Fibroblast of upper back skin (primary cell): ENCODE results near the gene LMO2.
A peak's percentile ranks its signal among the peaks of the same experiment; 100 is the strongest.

Source experiments
- DNase-seq: peaks from one replicate; pipeline ENCODE4 v3.0.0-alpha.2; 2013

The LMO2 gene

GRCh38 chr11:33913991-33914390 lies 22.1 kb upstream of the LMO2 start:
- DNase-seq, result no peak

DNA sequence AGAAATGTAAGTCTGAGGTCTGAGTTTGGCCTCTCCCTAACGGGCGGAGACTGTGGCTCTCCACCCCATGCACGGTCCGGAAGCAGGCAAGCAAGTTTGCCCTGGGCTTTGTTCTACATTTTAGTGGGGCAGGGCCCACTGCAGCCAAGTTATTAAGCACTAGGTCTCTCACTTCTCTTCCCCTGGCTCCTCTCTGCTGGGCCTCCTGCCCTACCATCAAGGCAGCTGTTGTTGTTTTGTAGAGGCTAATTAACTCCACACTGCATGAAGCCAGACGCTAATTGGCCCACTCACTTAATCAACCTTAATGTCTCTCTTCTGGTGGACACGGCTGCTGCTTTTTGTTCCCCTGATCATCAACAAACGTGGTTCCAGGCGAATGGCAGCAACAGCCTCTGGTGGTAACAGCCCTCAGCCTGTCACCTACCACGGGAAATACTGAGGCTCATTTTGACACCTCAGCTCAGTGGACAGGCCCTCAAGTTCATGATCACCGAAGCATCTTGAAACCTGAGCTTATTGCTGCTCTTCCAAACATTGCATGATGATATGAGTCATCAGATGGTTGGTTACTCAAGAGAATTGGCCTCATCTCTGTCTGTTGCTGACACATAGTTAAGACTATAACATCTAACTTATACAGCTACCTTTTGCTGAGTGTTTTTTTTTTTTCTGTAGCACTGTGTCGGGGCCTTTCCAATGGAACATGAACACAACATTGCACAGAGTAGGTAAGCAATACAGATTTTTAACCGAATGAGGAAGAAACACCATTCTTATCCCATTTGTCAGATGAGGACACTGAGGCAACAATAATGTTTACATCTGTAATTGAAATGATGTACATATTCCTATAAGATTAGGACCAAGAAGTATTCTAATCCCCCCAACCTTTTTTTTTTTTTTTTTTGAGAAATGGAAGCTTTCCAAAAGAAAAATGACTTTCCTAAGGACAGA lies 20.8 kb upstream of the LMO2 start:
- DNase-seq, result peak; percentile 91

DNA sequence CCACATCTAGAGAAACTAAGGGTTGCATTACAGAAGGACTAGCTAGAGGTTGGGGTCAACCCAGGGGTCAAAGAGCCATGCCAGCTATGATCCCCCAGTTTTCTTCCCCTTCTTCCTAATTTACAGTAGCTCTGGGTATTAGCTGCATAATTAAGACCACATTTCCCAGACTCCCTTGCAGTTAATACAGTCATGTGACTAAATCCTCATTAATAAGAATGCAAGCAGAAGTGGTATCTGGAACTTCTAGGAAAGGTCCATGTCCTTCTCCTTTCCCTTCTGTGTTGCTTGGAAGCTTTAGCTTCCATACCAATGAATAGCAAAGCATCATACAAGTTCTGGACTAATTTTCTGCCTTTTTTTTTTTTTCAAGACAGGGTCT lies 19.1 kb upstream of the LMO2 start:
- DNase-seq, result no peak

DNA sequence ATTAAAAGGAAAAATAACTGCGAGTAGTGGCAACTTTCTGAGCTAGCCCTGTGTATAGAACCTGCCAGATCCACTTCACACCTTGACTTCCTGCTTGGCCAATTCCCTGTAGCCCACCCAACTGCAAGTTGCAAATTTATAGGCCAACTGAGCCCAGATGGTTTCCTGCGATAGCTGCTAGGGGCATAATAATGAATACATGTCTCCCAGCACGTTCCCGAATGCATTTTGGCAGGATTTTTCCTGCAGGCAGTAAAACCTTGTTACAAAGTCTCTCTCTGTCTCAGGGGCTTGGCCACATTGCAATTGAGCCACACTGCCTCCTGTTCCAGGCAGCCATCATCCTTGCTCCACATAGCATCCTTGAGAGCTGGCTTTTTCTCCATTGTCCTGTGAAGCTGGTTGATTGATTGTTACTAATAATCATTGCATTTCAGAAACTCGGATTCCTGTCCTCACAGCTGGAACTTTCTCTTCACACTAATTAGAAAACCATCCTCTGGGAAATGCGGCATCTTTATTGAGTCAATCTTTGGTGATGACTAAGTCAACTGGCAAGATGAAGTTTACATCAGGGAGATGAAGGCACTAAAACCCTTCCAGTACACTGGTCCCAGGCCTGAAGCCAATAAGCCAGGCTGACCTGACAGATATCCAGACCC lies 18.6 kb upstream of the LMO2 start:
- peak; percentile 63 for DNase-seq

GRCh38 chr11:33909552-33909951 lies 17.7 kb upstream of the LMO2 start:
- no peak for DNase-seq

DNA sequence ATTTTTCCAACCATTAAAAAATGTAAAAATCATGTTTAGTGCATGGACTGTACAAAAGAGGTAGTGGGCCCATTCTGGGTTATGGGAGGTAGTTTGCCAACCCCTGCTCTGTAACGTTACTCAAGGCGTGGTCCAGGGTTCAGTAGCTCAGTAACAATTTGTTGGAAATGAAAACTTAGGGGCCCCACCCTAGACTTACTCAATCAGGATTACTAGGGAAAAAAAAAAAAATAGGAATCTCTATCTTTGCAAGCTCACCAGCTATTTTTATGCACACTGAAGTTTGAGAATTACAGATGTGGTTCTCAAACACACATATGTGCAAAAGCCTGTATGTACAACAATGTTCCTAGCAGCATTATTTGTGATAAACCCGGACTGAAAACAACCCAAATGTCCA lies 17.3 kb upstream of the LMO2 start:
- no peak for DNase-seq

- DNase-seq, result no peak
Measured at GRCh38 chr11:33907421-33907820, 15.5 kb upstream of the LMO2 start.

- DNase-seq, result no peak
Measured at GRCh38 chr11:33906484-33907186, 14.8 kb upstream of the LMO2 start.

- DNase-seq, result no peak
Measured at GRCh38 chr11:33904102-33904501, 12.2 kb upstream of the LMO2 start.

- no peak for DNase-seq
Measured at GRCh38 chr11:33900159-33900840, 8.4 kb upstream of the LMO2 start.

DNA sequence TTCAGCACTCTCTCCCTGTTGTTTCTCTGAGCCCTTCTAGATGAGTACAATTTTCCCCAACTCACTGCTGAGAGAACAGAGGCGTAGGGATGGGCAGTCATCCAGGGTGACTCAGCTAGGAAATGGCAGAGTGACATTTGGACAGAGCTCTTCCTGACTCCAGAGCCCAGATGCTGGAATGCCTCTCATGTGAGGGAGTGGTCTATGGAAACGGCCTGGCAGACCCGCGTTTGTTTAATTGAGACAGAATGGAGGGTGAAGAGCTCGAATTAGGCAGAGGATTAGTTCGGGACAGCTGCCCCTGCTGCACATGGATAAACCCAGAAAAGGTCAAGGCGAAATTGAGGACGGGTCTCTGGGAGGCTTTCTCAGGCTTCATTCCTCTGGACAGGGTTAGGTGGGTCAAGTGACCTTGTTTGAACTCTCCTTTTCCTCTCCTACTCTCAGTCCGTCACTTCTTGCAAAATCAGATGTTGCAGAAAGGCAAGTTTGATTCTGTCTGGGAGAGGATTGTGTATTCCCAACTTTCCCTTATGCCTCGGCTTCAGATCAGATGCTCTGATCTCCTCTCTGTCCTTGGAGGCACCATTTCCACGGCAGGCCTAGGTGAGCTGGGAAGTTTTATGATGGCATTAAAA lies 7.6 kb upstream of the LMO2 start:
- peak; percentile 81 for DNase-seq

GRCh38 chr11:33898957-33899356 lies 7.1 kb upstream of the LMO2 start:
- no peak for DNase-seq

GRCh38 chr11:33897761-33898375 lies 6.0 kb upstream of the LMO2 start:
- DNase-seq, result no peak

- no peak for DNase-seq
Measured at GRCh38 chr11:33896911-33897310, 5.0 kb upstream of the LMO2 start.

GRCh38 chr11:33895752-33896137 lies 3.9 kb upstream of the LMO2 start:
- DNase-seq, result no peak

DNA sequence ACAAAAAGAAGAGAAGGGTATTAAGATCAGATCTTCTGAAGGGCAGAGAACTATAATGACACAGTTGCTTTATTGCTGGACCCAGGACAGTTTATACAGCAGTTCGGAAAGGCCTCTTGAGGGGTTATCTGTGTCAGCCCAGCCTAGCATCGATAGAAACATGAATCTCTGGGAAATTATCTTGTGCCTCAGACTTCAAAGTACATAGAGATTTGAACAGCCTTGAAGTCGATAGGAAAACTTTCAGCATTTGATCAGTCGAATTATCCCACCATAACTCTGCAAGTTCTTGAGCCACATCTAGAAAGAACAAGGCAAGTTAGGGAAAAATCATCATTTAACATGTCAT lies 2.5 kb upstream of the LMO2 start:
- no peak for DNase-seq

- DNase-seq, result no peak
Measured at GRCh38 chr11:33893711-33894397, 2.0 kb upstream of the LMO2 start.

DNA sequence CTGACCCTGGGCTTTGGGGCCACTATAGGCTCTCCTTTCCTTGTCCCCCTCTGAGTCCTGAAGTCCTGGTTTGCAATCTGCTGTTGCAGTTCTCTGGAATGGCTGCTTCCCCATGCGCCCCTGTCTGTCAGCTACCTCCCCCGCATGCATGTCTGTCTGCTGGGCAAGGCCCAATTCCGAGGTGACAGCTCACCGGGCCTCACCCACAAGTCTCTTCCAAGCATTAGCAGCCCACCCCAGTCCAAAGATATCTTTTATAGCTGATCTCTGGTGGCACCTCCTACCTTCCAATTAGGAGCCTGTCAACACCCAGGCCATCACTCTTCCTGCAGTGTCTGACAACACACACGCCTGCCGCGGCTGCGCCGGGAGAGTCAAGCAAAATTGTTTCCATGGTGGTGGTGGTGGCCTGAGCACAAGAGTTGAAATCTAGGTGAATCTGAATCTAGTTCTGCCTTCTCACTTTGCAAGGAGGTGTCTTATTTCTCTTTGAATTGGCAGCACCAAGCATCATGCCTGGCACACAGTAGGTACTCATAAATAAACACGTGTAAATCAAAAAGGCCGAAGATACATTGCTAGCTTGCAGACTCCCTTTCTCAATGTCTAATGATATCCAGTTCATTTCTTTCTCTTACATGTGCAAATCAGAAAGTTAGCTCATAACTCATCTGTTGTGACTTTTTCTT lies 1.2 kb upstream of the LMO2 start:
- no peak for DNase-seq

DNA sequence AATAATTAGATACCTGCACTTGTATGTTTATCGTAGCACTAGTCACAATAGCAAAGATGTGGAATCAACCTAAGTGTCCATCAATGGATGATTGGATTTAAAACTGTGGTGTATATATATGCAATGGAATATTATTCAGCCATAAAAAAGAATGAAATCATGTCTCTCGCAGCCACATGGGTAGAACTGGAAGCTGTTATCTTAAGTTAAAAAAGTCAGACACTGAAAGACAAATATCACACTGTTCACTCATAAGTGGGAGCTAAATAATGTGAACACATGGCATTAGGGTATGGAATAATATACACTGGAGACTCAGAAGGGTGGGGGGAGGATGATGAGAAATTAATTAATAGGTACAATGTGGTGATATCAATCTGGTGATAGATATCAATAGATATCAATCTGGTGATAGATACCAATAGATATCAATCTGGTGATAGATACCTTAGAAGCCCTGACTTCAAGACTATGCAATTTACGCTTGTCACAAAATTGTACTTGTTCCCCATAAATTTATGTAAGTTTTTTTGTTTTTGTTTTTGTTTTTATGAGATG lies 2.0 kb downstream of the LMO2 start:
- DNase-seq, result no peak

- no peak for DNase-seq
Measured at GRCh38 chr11:33889296-33889695, 2.6 kb downstream of the LMO2 start.

- DNase-seq, result no peak
Measured at GRCh38 chr11:33887886-33888285, 4.0 kb downstream of the LMO2 start.
